HUES48 (cell line): ENCODE measurements around the gene CPOX.

ENCODE experiments used
- H3K27ac ChIP-seq: one replicate; pipeline ENCODE4 v1.7.0; 2013; ENCODE audit warnings: low read depth, low read length, inconsistent platforms
- H3K27me3 ChIP-seq: 2 replicates; pipeline ENCODE4 v1.6.1; 2013; ENCODE audit warnings: mild to moderate bottlenecking, low read length; ENCODE audit not compliant: control insufficient read depth, insufficient read depth
- H3K36me3 ChIP-seq: 2 replicates; pipeline ENCODE4 v1.6.1; 2013; ENCODE audit warnings: low read length; ENCODE audit not compliant: control insufficient read depth, insufficient read depth
- H3K4me1 ChIP-seq: 2 replicates; pipeline ENCODE4 v1.6.1; 2013; ENCODE audit warnings: mild to moderate bottlenecking, low read length; ENCODE audit not compliant: control insufficient read depth, insufficient read depth
- H3K4me3 ChIP-seq: 2 replicates; pipeline ENCODE4 v1.5.1; 2013; ENCODE audit warnings: mild to moderate bottlenecking, low read depth, low read length
- H3K9ac ChIP-seq: 2 replicates; pipeline ENCODE4 v1.6.1; 2013; ENCODE audit warnings: mild to moderate bottlenecking, low read depth, low read length, moderate library complexity
- H3K9me3 ChIP-seq: 2 replicates; pipeline ENCODE4 v1.6.1; 2013; ENCODE audit warnings: low read length; ENCODE audit not compliant: control insufficient read depth, insufficient read depth

Gene CPOX

GRCh38 chr3:98577178-98577895, 16.1 kb downstream of the CPOX start:
- Histone ChIP-seq H3K9me3 (no peaks in the 10 kb centered on the region), H3K9ac (no peak overlapping the region), H3K27ac (no peak overlapping the region), H3K27me3 (no peaks in the 10 kb centered on the region), H3K4me3 (no peak overlapping the region), H3K4me1 (no peaks in the 10 kb centered on the region), H3K36me3 (peaks cover 57% of the 10 kb centered on the region)

DNA sequence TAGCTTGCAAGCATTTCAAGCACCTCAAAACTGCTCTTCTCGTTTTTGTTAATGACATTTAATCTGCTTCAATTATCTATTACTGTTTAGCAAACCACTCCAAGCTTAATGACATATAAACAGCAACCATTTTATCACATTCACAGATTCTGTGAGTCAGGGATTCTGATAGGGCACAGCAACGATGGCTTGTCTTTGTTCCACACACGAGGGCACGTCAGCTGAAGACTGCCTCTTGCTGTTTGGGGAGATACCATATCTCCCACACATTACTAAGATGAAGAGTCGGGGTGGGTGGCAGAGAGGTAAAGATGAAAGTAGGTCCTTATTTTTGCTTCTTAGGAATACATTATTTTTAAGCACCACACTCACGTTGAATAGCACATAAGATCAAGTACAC, 19.3 kb downstream of the CPOX start:
- Histone ChIP-seq H3K4me1 (no peaks in the 10 kb centered on the region), H3K36me3 (peaks cover 27% of the 10 kb centered on the region), H3K4me3 (no peak overlapping the region), H3K27ac (no peak overlapping the region), H3K27me3 (no peaks in the 10 kb centered on the region), H3K9ac (no peak overlapping the region), H3K9me3 (no peaks in the 10 kb centered on the region)

DNA sequence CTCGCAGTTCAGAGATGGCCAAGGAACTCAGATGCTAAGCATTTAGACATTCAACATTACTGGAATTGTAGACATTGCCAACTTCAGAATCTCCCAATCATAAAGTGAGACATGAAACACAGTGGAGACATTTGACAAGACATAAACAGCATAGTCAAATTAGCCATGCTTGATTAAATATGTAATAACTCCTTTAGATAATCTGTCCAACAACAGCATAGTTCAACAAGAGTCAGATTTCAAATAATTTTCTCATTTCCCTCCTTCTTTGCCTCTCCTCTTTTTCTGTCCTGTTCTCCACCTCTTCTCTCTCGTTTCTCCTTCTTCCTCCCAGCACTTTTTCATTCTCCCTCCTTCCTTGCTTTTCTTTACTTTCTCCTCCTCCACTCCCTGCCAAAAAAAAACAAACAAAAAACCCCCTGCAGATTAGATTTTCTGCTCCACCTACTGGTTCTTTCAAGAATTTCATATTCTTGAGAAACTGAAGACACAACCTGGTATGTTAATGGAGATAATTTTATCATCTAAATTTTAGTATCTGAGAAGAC, 20.2 kb downstream of the CPOX start:
- H3K4me3 ChIP-seq: no peak overlapping the region
- H3K36me3 ChIP-seq: peaks cover 18% of the 10 kb centered on the region
- no peaks in the 10 kb centered on the region for H3K27me3 ChIP-seq
- no peak overlapping the region for H3K9ac ChIP-seq
- H3K9me3 ChIP-seq: no peaks in the 10 kb centered on the region
- no peak overlapping the region for H3K27ac ChIP-seq
- no peaks in the 10 kb centered on the region for H3K4me1 ChIP-seq

GRCh38 chr3:98568402-98568801, 25.0 kb downstream of the CPOX start:
- Histone ChIP-seq H3K36me3 (no peaks in the 10 kb centered on the region), H3K4me1 (no peaks in the 10 kb centered on the region), H3K27ac (no peak overlapping the region), H3K27me3 (no peaks in the 10 kb centered on the region), H3K9me3 (no peaks in the 10 kb centered on the region), H3K9ac (no peak overlapping the region), H3K4me3 (no peak overlapping the region)

GRCh38 chr3:98567666-98568270, 25.6 kb downstream of the CPOX start:
- no peaks in the 10 kb centered on the region for H3K4me1 ChIP-seq

DNA sequence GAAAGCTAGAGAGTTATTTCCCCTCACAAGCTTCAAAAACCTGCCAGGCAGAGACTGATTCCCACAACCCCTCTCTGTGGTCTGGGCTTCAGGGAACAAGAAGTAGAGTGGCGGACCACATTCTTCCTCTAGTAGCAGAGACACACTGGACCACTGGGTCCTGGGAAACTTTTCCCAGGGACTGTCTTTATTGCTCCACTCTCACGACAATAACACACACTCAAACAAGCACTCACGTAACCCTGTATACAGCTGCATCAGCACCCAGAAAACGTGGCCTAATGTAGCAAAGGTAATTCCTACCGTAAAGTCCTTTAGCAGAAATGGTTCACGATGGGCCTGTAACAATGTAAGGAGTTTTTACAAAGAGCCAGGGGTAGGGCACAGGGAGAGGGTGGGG, 27.6 kb downstream of the CPOX start:
- Histone ChIP-seq H3K9me3 (no peaks in the 10 kb centered on the region), H3K4me3 (no peak overlapping the region), H3K27me3 (no peaks in the 10 kb centered on the region), H3K36me3 (no peaks in the 10 kb centered on the region), H3K9ac (no peak overlapping the region), H3K27ac (no peak overlapping the region), H3K4me1 (no peaks in the 10 kb centered on the region)

More at GRCh38 chr3:98567666-98568270, 25.6 kb downstream of the CPOX start:
- no peak overlapping the region for H3K4me3 ChIP-seq
- no peaks in the 10 kb centered on the region for H3K9me3 ChIP-seq
- no peak overlapping the region for H3K9ac ChIP-seq
- H3K27ac ChIP-seq: no peak overlapping the region
- no peaks in the 10 kb centered on the region for H3K27me3 ChIP-seq
- no peaks in the 10 kb centered on the region for H3K36me3 ChIP-seq

DNA sequence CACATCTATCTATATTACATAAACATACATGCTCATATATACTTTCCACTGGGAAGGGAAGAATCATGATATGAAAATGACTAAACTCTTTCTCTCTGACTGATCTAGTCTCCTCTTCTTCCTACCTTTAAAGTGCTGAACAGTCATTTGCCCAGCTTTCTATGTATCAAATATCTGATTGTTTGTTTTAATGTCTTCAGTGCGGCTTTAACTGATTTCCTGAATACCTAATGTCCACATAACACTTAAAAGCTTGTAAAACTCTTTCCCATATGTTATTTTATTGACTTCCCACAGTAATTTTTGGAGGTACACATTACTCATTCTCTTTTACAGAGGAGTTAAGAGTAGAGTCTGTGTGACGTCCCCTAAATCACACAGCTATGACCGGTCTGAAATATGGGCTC, 28.2 kb downstream of the CPOX start:
- H3K4me3 ChIP-seq: no peak overlapping the region
- H3K9ac ChIP-seq: no peak overlapping the region
- H3K27me3 ChIP-seq: no peaks in the 10 kb centered on the region
- H3K27ac ChIP-seq: no peak overlapping the region
- H3K36me3 ChIP-seq: no peaks in the 10 kb centered on the region
- no peaks in the 10 kb centered on the region for H3K4me1 ChIP-seq
- H3K9me3 ChIP-seq: no peaks in the 10 kb centered on the region

GRCh38 chr3:98564282-98565005, 29.0 kb downstream of the CPOX start:
- Histone ChIP-seq H3K27me3 (no peaks in the 10 kb centered on the region), H3K4me3 (no peak overlapping the region), H3K36me3 (no peaks in the 10 kb centered on the region), H3K4me1 (no peaks in the 10 kb centered on the region), H3K9ac (no peak overlapping the region), H3K27ac (no peak overlapping the region), H3K9me3 (no peaks in the 10 kb centered on the region)

DNA sequence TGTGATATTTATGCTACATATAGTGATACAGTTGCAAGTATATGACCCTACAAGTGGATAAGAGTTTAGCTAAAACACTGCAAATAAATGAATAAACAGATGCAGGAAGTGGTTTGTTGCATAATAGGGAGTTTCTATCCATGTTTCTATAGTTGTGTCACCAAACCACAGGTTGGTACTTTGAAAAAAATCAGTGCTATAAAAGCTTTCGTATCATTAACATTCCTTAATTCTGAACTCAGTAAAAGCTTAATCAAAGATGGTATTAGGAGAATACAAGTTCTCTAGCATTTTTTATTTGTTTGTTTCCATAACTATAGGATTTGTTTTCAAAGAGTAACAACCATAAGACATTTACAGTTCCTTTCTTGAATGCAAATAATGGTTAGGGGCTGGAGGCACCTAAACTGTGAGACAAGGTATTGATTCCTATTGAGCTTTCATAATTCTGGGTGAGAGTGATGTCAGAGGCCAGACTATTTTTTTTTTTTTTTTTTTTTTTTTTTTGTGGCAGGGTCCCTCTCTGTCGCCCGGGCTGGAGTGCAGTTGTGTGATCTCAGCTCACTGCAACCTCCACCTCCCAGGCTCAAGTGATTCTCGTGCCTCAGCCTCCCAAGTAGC, 29.6 kb downstream of the CPOX start:
- H3K4me3 ChIP-seq: no peak overlapping the region
- no peaks in the 10 kb centered on the region for H3K4me1 ChIP-seq
- no peak overlapping the region for H3K9ac ChIP-seq
- H3K36me3 ChIP-seq: no peaks in the 10 kb centered on the region
- no peak overlapping the region for H3K27ac ChIP-seq
- H3K9me3 ChIP-seq: no peaks in the 10 kb centered on the region
- H3K27me3 ChIP-seq: no peaks in the 10 kb centered on the region

GRCh38 chr3:98561727-98562521, 31.5 kb downstream of the CPOX start:
- Histone ChIP-seq H3K9me3 (no peaks in the 10 kb centered on the region), H3K9ac (no peak overlapping the region), H3K36me3 (no peaks in the 10 kb centered on the region), H3K4me3 (no peak overlapping the region), H3K27ac (no peak overlapping the region), H3K27me3 (no peaks in the 10 kb centered on the region), H3K4me1 (no peaks in the 10 kb centered on the region)
